NB4 (cell line): ENCODE data around the gene NIN.

Experiments used
- MYC ChIP-seq: IDR thresholded peaks from 2 replicates; pipeline ENCODE4 v1.6.1; 2011; ENCODE audit warnings: low read depth, low read length
- POLR2A ChIP-seq: IDR thresholded peaks from 2 replicates; pipeline ENCODE4 v1.6.1; 2011; ENCODE audit warnings: mild to moderate bottlenecking; ENCODE audit not compliant: insufficient read length; ENCODE audit errors: extremely low read depth
- TF ChIP-seq, protein P1 (sequence below): IDR thresholded peaks from one replicate; pipeline ENCODE4 v1.5.1; 2012; ENCODE audit warnings: low read depth, low read length
- TF ChIP-seq, protein P2 (sequence below): IDR thresholded peaks from 2 replicates; pipeline ENCODE4 v1.6.1; 2011; ENCODE audit warnings: low read depth, low read length

DNA sequence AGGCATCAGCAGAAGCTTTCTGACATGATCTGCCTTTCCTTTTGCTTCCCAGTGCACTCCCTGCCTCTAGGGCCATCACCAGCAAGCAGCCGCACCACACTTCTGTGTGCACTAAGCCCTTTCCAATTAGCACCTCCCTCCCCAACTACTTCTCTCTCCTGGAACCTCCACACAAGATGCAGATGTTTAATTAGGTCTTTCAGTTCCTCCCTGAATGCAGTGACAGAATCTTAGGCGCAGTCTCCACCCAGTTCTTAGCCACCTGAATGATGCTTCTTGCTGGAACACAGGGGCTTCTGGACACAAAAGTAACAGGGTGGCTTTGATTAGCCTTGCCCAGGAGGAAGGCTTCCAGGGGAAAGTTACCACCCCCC lies 32.9 kb downstream of the NIN start:
- TF ChIP-seq, protein P1, sequence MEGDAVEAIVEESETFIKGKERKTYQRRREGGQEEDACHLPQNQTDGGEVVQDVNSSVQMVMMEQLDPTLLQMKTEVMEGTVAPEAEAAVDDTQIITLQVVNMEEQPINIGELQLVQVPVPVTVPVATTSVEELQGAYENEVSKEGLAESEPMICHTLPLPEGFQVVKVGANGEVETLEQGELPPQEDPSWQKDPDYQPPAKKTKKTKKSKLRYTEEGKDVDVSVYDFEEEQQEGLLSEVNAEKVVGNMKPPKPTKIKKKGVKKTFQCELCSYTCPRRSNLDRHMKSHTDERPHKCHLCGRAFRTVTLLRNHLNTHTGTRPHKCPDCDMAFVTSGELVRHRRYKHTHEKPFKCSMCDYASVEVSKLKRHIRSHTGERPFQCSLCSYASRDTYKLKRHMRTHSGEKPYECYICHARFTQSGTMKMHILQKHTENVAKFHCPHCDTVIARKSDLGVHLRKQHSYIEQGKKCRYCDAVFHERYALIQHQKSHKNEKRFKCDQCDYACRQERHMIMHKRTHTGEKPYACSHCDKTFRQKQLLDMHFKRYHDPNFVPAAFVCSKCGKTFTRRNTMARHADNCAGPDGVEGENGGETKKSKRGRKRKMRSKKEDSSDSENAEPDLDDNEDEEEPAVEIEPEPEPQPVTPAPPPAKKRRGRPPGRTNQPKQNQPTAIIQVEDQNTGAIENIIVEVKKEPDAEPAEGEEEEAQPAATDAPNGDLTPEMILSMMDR: no peak
- TF ChIP-seq POLR2A: no peak
- TF ChIP-seq, protein P2, sequence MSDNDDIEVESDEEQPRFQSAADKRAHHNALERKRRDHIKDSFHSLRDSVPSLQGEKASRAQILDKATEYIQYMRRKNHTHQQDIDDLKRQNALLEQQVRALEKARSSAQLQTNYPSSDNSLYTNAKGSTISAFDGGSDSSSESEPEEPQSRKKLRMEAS: no peak
- no peak for TF ChIP-seq MYC
